HEK293 (cell line): ENCODE results near the gene FUT1.

Source experiments
- PATZ1 ChIP-seq: fragments of 450-650 bp; formaldehyde crosslinking; IDR thresholded peaks from 2 replicates; pipeline ENCODE4 v1.5.1; 2016; ENCODE audit warnings: missing biosample characterization, missing genetic modification characterization
- PRDM2 ChIP-seq: fragments of 450-650 bp; formaldehyde crosslinking; IDR thresholded peaks from 2 replicates; pipeline ENCODE4 v1.5.1; 2016; ENCODE audit warnings: missing biosample characterization, missing genetic modification characterization, borderline replicate concordance
- WT1 ChIP-seq: fragments of 450-650 bp; formaldehyde crosslinking; IDR thresholded peaks from 2 replicates; pipeline ENCODE4 v1.5.1; 2016; ENCODE audit warnings: missing biosample characterization, missing genetic modification characterization
- ZBTB6 ChIP-seq: fragments of 450-650 bp; formaldehyde crosslinking; IDR thresholded peaks from 2 replicates; pipeline ENCODE4 v1.5.1; 2017; ENCODE audit warnings: missing biosample characterization, missing genetic modification characterization
- ZFHX2 ChIP-seq: fragments of 450-650 bp; formaldehyde crosslinking; conservative IDR thresholded peaks from 2 replicates; pipeline ENCODE4 v1.5.1; 2016; ENCODE audit warnings: missing biosample characterization, missing genetic modification characterization
- ZNF19 ChIP-seq: fragments of 450-650 bp; formaldehyde crosslinking; IDR thresholded peaks from 2 replicates; pipeline ENCODE4; 2016; ENCODE audit warnings: missing biosample characterization, missing genetic modification characterization, low read depth
- ZNF426 ChIP-seq: fragments of 450-650 bp; formaldehyde crosslinking; IDR thresholded peaks from 2 replicates; pipeline ENCODE4 v1.5.1; 2017; ENCODE audit warnings: missing biosample characterization, missing genetic modification characterization, mild to moderate bottlenecking, inconsistent platforms, moderate library complexity
- ZNF501 ChIP-seq: fragments of 450-650 bp; formaldehyde crosslinking; IDR thresholded peaks from 2 replicates; pipeline ENCODE4 v1.5.1; 2016; ENCODE audit warnings: missing biosample characterization, missing genetic modification characterization
- ZNF518A ChIP-seq: fragments of 450-650 bp; formaldehyde crosslinking; conservative IDR thresholded peaks from 2 replicates; pipeline ENCODE4 v1.5.1; 2016; ENCODE audit warnings: low read depth, missing biosample characterization, missing genetic modification characterization
- ZNF621 ChIP-seq: fragments of 450-650 bp; formaldehyde crosslinking; IDR thresholded peaks from 2 replicates; pipeline ENCODE4 v1.5.1; 2017; ENCODE audit warnings: missing biosample characterization, missing genetic modification characterization
- ZNF664 ChIP-seq: fragments of 450-650 bp; formaldehyde crosslinking; IDR thresholded peaks from 2 replicates; pipeline ENCODE4 v1.5.1; 2016; ENCODE audit warnings: missing biosample characterization, missing genetic modification characterization
- ZNF701 ChIP-seq: fragments of 450-650 bp; formaldehyde crosslinking; IDR thresholded peaks from 2 replicates; pipeline ENCODE4 v1.5.1; 2016; ENCODE audit warnings: missing biosample characterization, missing genetic modification characterization
- ZNF768 ChIP-seq: fragments of 450-650 bp; formaldehyde crosslinking; IDR thresholded peaks from 2 replicates; pipeline ENCODE4 v1.5.1; 2018; ENCODE audit warnings: missing biosample characterization, mild to moderate bottlenecking, missing genetic modification characterization
- ZSCAN4 ChIP-seq: fragments of 450-650 bp; formaldehyde crosslinking; IDR thresholded peaks from 2 replicates; pipeline ENCODE4 v1.5.1; 2017; ENCODE audit warnings: missing biosample characterization, missing genetic modification characterization

Gene FUT1

GRCh38 chr19:48716562-48717291, 35.7 kb downstream of the FUT1 start (continued):
- no peak for TF ChIP-seq PRDM2 (tag by site-specific recombination)
- TF ChIP-seq ZNF701 = no peak
- TF ChIP-seq ZNF664 (tag by site-specific recombination) = no peak
- 0 out of 2 replicates have a peak, but pooled peaks have one; percentile 72 for TF ChIP-seq ZNF501 (tag by site-specific recombination)
- TF ChIP-seq ZFHX2 (tag by site-specific recombination) = peak; percentile 98
- TF ChIP-seq ZNF19 (tag by site-specific recombination) = no peak
- TF ChIP-seq PATZ1 = peak; percentile 93
- no peak for TF ChIP-seq ZNF426
- no peak for TF ChIP-seq ZNF768 (tag by site-specific recombination)
- TF ChIP-seq ZSCAN4 = no peak
- TF ChIP-seq ZNF518A = no peak
- peak; percentile 81 for TF ChIP-seq WT1 (tag by site-specific recombination)
- TF ChIP-seq ZNF621 = no peak
- no peak for TF ChIP-seq ZBTB6 (tag by site-specific recombination)
- TF ChIP-seq, all 188 proteins: peak for 47
